ENCODE results near the gene LRATD1.

DNA sequence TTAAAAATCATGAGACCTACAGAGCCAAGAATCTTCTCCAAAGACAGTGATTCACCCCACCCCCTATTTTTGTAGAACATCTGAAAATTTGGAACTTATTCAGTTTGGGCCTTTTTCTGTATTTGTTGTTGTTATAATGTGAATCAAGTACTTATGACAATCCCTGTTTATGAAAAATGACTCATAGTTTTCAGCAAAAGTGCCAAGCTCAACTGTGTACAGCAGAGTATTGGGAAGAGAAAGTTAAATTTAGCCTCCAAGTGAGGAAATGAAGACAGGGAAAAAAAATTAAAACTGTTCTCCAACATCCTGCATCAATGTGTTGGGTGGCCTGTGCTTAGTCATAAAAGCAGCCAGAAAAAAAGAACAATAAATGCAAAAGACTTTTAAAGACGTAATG is 46.2 kb downstream of the LRATD1 start:
- no peak for TF ChIP-seq CTCF (conservative IDR thresholded peaks at IDR 0.05; ENCODE audit: low read depth, low read length)
- TF ChIP-seq EZH2phosphoT487 (IDR thresholded peaks at IDR 0.05; ENCODE audit: borderline replicate concordance, low read length), result no peak
- no peak for TF ChIP-seq EZH2 (IDR thresholded peaks at IDR 0.05; ENCODE audit: low read length, unreplicated experiment)
